ENCODE data around the gene HRAS.

DNA sequence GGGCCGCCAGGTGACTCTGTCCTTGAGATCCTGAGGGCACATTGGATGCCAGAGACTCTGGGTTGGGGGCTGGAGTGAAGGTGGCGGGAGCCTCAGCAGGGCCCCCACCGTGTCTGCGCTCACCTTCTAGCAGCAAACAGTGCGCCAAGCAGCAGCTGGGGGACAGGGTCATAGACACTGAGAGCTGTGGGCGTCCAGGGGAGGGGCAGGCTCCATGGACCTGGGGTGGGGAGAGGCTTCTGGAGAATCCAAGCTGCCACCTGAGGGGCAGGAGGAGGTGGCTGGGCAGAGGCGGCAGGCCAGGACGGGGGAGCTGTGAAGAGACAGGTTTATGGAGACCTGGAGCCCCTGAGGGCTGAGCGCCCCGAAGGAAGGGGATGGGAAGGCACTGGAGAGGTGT is 48.9 kb upstream of the HRAS start:
- TF ChIP-seq POLR2A (IDR thresholded peaks at IDR 0.05), result no peak
- TF ChIP-seq, protein P1, sequence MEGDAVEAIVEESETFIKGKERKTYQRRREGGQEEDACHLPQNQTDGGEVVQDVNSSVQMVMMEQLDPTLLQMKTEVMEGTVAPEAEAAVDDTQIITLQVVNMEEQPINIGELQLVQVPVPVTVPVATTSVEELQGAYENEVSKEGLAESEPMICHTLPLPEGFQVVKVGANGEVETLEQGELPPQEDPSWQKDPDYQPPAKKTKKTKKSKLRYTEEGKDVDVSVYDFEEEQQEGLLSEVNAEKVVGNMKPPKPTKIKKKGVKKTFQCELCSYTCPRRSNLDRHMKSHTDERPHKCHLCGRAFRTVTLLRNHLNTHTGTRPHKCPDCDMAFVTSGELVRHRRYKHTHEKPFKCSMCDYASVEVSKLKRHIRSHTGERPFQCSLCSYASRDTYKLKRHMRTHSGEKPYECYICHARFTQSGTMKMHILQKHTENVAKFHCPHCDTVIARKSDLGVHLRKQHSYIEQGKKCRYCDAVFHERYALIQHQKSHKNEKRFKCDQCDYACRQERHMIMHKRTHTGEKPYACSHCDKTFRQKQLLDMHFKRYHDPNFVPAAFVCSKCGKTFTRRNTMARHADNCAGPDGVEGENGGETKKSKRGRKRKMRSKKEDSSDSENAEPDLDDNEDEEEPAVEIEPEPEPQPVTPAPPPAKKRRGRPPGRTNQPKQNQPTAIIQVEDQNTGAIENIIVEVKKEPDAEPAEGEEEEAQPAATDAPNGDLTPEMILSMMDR (IDR thresholded peaks at IDR 0.05 in 4 of 5, conservative IDR thresholded peaks at IDR 0.05 in 1 of 5), result no peak
